ENCODE results near the gene MISP3. TPM values are rescaled to one million over a fixed set of nuclear protein-coding genes. Genes with fewer than 3 reads are reported as not detected.

MISP3 gene
- polyA plus RNA-seq, 6 donors from 2014 or later, result 0.16 to 0.53 (median 0.20) TPM; not detected in 3

- ATAC-seq (ENCODE audit: low read depth in 2 of 2), result peak; percentile 8 to 15
- Mint-ChIP-seq H3K9me3 (peaks cover 0 to 9% (median 4%) of the 10 kb centered on the region in 7 donors), H3K4me1 (peaks cover 14 to 20% (median 18%) of the 10 kb centered on the region in 3 donors), H3K36me3 (peaks cover 7 to 8% of the 10 kb centered on the region in 2 donors), H3K27ac (peak overlapping the region in 4 of 6 donors; percentile 77 to 96 (median 84)), H3K4me3 (peak overlapping the region; percentile 81 to 99 (median 89)), H3K27me3 (no peaks in the 10 kb centered on the region)
- DNase-seq, result peak; percentile 46
These were observed 17.3 kb downstream of the MISP3 start for GRCh38 chr19:14089662-14090508.

DNA sequence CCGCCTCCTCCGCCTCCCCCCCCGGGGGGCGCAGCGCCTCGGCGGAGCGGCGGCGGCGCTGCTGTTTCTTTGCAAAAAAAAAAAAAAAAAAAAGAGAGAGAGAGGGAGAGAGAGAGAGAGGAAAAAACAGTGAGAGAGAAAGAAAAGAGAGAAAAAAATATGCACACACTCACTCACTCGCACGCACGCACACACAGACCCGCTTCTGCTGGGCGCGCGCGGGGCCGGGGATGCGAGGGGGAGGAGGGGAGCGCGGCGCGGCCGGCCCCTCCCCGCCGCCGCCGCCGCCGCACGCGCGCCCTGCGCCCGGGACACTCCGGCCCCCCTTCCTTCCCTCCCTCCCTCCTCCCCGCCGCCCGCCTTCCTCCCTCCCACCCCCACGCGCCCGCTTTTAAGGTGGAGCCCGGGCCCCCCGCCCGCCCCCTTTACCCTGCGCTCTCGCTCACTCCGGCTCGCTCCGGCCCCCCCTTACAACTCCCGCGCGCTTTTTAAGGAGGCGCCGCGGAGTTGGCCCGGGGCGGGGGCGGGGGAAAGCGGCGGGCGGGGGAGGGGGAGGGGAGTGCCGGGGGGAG, 18.0 kb downstream of the MISP3 start, which contains the start of gene SAMD1:
TSS of gene SAMD1 (minus strand) at position 243 of the 572 bp plus-strand sequence.
- ATAC-seq (ENCODE audit: low read depth in 2 of 2), result peak; percentile 48 to 53
- H3K36me3 Mint-ChIP-seq, result peaks cover 7 to 8% of the 10 kb centered on the region in 2 donors
- H3K9me3 Mint-ChIP-seq, result peaks cover 0 to 9% (median 4%) of the 10 kb centered on the region in 7 donors
- H3K27ac Mint-ChIP-seq, result peak within 1 kb of the TSS; percentile 97 to 100 (median 100)
- DNase-seq, result peak; percentile 74
- H3K4me1 Mint-ChIP-seq, result peaks cover 14 to 20% (median 18%) of the 10 kb centered on the region in 3 donors
- H3K4me3 Mint-ChIP-seq, result peak within 1 kb of the TSS; percentile 89 to 100 (median 99)
- H3K27me3 Mint-ChIP-seq, result no peaks in the 10 kb centered on the region

- H3K27ac Mint-ChIP-seq, result peak overlapping the region; percentile 97 to 100 (median 100)
- no peaks in the 10 kb centered on the region for H3K27me3 Mint-ChIP-seq
- H3K9me3 Mint-ChIP-seq, result peaks cover 0 to 9% (median 4%) of the 10 kb centered on the region in 7 donors
These were observed 18.7 kb downstream of the MISP3 start for GRCh38 chr19:14091081-14091812.

DNA sequence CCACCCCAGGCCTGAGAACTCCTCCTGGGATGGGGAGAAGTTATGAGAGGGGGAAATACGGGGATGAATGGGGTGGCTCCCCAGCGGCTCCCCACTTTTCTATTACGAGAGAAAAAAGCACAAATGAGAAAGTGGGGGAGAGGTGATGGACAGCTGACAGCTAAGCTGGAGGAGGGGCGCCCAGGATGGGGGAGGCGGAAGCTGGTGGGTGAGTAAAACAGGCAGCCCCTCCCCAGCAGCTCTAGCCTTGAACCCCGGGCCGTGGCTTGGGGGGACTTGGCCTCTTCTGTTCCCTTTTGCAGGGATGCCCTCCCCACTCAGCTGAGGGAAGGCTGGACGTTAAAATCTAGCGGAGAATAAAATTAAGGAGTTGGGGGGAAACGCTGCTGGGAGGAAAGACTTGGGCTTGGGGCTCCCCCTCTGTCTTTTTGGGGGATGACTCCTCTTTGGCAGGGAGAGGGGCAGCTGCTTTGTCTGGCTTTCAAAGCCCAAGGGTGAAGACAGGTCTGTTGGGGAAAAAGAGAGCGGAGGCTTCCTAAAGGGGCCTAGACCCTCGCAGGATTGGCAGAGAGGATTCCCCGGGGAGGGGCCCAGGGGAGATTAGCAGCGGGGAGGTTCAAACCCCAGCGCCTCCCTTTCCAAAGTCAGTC, 19.4 kb downstream of the MISP3 start:
- ATAC-seq (ENCODE audit: low read depth in 2 of 2), result peak; percentile 13 to 16

More at GRCh38 chr19:14091081-14091812, 18.7 kb downstream of the MISP3 start:
- Mint-ChIP-seq H3K36me3 (peaks cover 7 to 8% of the 10 kb centered on the region in 2 donors), H3K4me1 (peaks cover 14 to 20% (median 18%) of the 10 kb centered on the region in 3 donors), H3K4me3 (peak overlapping the region; percentile 89 to 100 (median 99))
- DNase-seq (peak; percentile 83), ATAC-seq (ENCODE audit: low read depth in 2 of 2) (peak; percentile 55 to 59)

DNA sequence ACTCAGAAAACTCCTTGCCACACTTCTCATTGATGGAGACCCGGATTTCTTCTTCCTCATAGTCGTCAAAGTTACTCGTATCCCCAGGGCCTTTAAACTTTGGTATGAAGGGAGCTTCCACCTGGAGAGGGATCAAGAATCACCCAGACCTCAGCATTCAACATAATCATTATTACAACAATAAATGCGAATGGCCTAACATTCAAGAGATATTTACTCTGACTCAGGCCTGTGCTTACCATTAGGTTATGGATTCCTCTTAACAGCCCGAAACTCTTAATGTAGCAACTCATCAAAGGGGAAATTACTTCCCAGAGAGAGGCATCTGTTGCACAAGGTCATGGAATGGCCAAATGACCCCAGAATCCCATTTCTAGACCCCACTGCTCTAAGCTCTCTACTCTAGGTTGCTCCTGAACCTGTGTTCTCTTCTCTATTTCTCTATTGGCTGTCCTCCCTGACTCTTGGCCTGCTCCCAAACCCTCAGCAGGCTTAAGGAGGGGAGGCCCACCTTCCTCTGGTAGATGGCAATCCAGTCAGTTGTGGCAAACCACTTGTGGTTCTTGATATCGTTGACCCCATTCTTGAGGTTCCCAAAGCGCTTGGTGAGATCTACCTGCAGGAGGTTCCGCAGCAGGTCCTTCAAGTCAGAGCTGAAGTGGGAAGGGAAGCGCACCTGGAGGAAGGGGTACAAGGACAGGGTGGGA, 20.7 kb downstream of the MISP3 start:
- Mint-ChIP-seq H3K27me3 (no peaks in the 10 kb centered on the region), H3K9me3 (peaks cover 0 to 9% (median 4%) of the 10 kb centered on the region in 7 donors), H3K4me3 (peak overlapping the region in 7 of 8 donors; percentile 4 to 86 (median 41)), H3K36me3 (peaks cover 7 to 8% of the 10 kb centered on the region in 2 donors), H3K27ac (peak overlapping the region in 2 of 6 donors; percentile 16 to 75), H3K4me1 (peaks cover 14 to 20% (median 18%) of the 10 kb centered on the region in 3 donors)
- DNase-seq (no peak), ATAC-seq (ENCODE audit: low read depth in 2 of 2) (no peak)

More for the DNA sequence above, 19.4 kb downstream of the MISP3 start:
- peaks cover 14 to 20% (median 18%) of the 10 kb centered on the region in 3 donors for H3K4me1 Mint-ChIP-seq
- peak overlapping the region; percentile 97 to 100 (median 100) for H3K27ac Mint-ChIP-seq
- H3K4me3 Mint-ChIP-seq, result peak overlapping the region; percentile 89 to 100 (median 99)
- DNase-seq, result no peak
- peaks cover 0 to 9% (median 4%) of the 10 kb centered on the region in 7 donors for H3K9me3 Mint-ChIP-seq
- no peaks in the 10 kb centered on the region for H3K27me3 Mint-ChIP-seq
- H3K36me3 Mint-ChIP-seq, result peaks cover 7 to 8% of the 10 kb centered on the region in 2 donors

DNA sequence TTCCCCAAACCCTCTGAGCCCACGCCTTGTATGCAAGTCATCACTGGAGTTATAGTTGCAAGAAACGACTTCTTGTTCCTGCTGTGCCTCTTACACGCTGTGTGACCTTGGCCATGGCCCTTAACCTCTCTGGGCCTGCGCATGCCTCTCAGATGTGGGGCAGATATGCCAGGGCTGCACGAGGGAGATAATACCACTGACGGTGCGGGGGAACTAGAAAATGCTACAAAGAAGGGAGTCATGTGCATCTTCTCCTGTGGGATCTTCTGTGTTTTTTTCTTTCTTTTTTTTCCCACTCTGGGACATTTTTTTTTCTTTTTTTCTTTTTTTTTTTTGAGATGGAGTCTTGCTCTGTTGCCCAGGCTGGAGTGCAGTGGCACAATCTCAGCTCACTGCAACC, 22.3 kb downstream of the MISP3 start:
- peak overlapping the region in 3 of 6 donors; percentile 8 to 34 (median 30) for H3K27ac Mint-ChIP-seq
- H3K36me3 Mint-ChIP-seq, result peaks cover 0 to 4% of the 10 kb centered on the region in 2 donors
- no peak for ATAC-seq (ENCODE audit: low read depth in 2 of 2)
- DNase-seq, result no peak
- H3K4me3 Mint-ChIP-seq, result peak overlapping the region in 2 of 8 donors; percentile 75 to 79
- peaks cover 0 to 8% (median 4%) of the 10 kb centered on the region in 7 donors for H3K9me3 Mint-ChIP-seq
- H3K4me1 Mint-ChIP-seq, result peaks cover 10 to 15% (median 12%) of the 10 kb centered on the region in 3 donors
- no peaks in the 10 kb centered on the region for H3K27me3 Mint-ChIP-seq

- no peak for ATAC-seq (ENCODE audit: low read depth in 2 of 2)
- H3K9me3 Mint-ChIP-seq, result peaks cover 0 to 8% (median 4%) of the 10 kb centered on the region in 7 donors
- peaks cover 9 to 14% (median 10%) of the 10 kb centered on the region in 3 donors for H3K4me1 Mint-ChIP-seq
- no peak overlapping the region for H3K27ac Mint-ChIP-seq
- peaks cover 0 to 2% of the 10 kb centered on the region in 2 donors for H3K36me3 Mint-ChIP-seq
- no peak overlapping the region for H3K4me3 Mint-ChIP-seq
- H3K27me3 Mint-ChIP-seq, result no peaks in the 10 kb centered on the region
- DNase-seq, result no peak
These were observed 23.8 kb downstream of the MISP3 start for GRCh38 chr19:14096272-14096992.

DNA sequence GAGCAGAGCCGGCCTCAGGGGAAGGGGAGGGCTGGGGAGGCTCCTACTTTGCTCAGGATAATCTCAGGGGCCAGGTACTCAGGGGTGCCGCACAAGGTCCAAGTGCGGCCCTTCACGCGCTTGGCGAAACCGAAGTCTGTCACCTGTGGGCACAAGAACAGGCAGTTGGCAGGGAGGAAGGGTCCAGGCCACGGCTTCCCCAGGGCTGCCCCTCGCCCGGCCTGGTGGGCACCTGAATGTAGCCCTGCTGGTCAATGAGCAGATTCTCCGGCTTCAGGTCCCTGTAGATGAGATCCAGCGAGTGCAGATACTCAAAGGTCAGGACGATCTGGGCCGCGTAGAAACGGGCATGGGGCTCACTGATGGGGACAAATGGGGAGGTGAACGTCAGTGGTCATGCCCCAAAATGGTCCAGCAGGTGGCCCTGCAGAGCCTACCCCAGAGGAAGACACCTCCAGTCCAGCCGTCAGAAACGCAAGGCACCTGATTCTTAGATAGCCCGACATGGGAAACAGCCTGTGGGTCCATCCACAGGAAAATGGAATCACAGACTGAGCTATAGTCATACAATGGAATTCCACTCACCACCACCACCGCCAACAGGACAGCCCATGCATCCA, 25.1 kb downstream of the MISP3 start:
- peak overlapping the region in 1 of 6 donors; percentile 30 for H3K27ac Mint-ChIP-seq

DNA sequence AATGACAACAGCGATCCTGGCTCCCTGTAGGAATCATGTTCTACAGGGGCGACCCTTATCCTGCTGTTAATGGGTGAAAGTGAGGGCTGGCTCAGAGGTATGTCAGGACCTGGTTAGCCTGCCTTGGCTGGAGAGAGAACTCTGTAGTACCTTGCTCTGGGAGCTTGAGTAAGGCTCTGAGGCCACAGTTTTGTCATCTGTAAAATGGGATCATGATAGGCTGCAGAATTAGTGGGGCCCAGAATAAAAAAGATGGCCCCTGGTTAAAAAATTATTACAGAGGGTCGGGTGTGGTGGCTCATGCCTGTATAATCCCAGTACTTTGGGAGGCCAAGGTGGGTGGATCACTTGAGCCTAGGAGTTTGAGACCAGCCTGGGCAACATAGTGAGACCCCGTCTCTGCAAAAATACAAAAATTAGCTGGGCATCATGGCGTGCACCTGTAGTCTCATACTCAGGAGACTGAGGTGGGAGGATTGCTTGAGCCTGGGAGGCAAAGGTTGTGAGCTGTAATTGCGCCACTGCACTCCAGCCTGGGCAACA, 28.5 kb downstream of the MISP3 start:
- H3K4me3 Mint-ChIP-seq, result no peak overlapping the region
- ATAC-seq (ENCODE audit: low read depth in 2 of 2) (no peak), DNase-seq (no peak)
- H3K27ac Mint-ChIP-seq, result no peak overlapping the region
- H3K4me1 Mint-ChIP-seq, result no peaks in the 10 kb centered on the region
- no peaks in the 10 kb centered on the region for H3K27me3 Mint-ChIP-seq
- no peaks in the 10 kb centered on the region for H3K9me3 Mint-ChIP-seq
- H3K36me3 Mint-ChIP-seq, result no peaks in the 10 kb centered on the region

More for the DNA sequence above, 25.1 kb downstream of the MISP3 start:
- Mint-ChIP-seq H3K36me3 (no peaks in the 10 kb centered on the region), H3K27me3 (no peaks in the 10 kb centered on the region), H3K4me1 (peaks cover 0 to 4% (median 0%) of the 10 kb centered on the region in 3 donors), H3K4me3 (peak overlapping the region in 1 of 8 donors; percentile 38), H3K9me3 (peaks cover 0 to 6% (median 4%) of the 10 kb centered on the region in 7 donors)
- ATAC-seq (ENCODE audit: low read depth in 2 of 2) (no peak), DNase-seq (no peak)

GRCh38 chr19:14102102-14102696, 29.6 kb downstream of the MISP3 start:
- no peak overlapping the region for H3K27ac Mint-ChIP-seq
- no peak for DNase-seq
- no peaks in the 10 kb centered on the region for H3K36me3 Mint-ChIP-seq
- H3K27me3 Mint-ChIP-seq, result no peaks in the 10 kb centered on the region
- no peak overlapping the region for H3K4me3 Mint-ChIP-seq
- no peaks in the 10 kb centered on the region for H3K9me3 Mint-ChIP-seq
- no peak for ATAC-seq (ENCODE audit: low read depth in 2 of 2)
- no peaks in the 10 kb centered on the region for H3K4me1 Mint-ChIP-seq

- Mint-ChIP-seq H3K4me1 (no peaks in the 10 kb centered on the region), H3K36me3 (no peaks in the 10 kb centered on the region), H3K4me3 (no peak overlapping the region), H3K9me3 (no peaks in the 10 kb centered on the region), H3K27ac (no peak overlapping the region), H3K27me3 (no peaks in the 10 kb centered on the region)
- ATAC-seq (ENCODE audit: low read depth in 2 of 2), result no peak
- DNase-seq, result no peak
These were observed 30.2 kb downstream of the MISP3 start for GRCh38 chr19:14102756-14103155.

Measured in naive B cell (primary cell).